ENCODE data around the gene ELP5.

GRCh38 chr17:7218166-7218565 is 33.8 kb upstream of the ELP5 start:
- TF ChIP-seq CTCF (IDR thresholded peaks at IDR 0.05; ENCODE audit: insufficient read depth, low read depth, low read length) (no peak), EZH2 (IDR thresholded peaks at IDR 0.05; ENCODE audit: insufficient read depth, low read length) (no peak)
